D721Med (cell line): ENCODE data around the gene MSI2.

Experiments used
- DNase-seq: peaks from one replicate; pipeline ENCODE4 v3.0.0; 2011; ENCODE audit warnings: low spot score; ENCODE audit not compliant: insufficient read length
- FAIRE-seq: peaks from 2 replicates; lab custom pipeline; 2011; peaks lifted over from hg19 to GRCh38; lab: Jason Lieb, UNC
- CTCF ChIP-seq: IDR thresholded peaks from 2 replicates; pipeline ENCODE4 v1.5.1; 2012; ENCODE audit warnings: mild to moderate bottlenecking, control low read depth; ENCODE audit not compliant: insufficient read depth; ENCODE audit errors: missing control alignments

Gene MSI2

GRCh38 chr17:57730026-57730701 lies 473.8 kb downstream of the MSI2 start:
- DNase-seq (no peak), FAIRE-seq (no peak)
- TF ChIP-seq CTCF, result no peak

GRCh38 chr17:57732062-57732461 lies 475.7 kb downstream of the MSI2 start:
- FAIRE-seq (no peak), DNase-seq (no peak)
- no peak for TF ChIP-seq CTCF

GRCh38 chr17:57733085-57733484 lies 476.8 kb downstream of the MSI2 start:
- FAIRE-seq (no peak), DNase-seq (no peak)
- no peak for TF ChIP-seq CTCF
